ENCODE data around the gene BFSP2.
A peak's percentile ranks its signal among the peaks of the same experiment; 100 is the strongest.
"Not testable (repeated sequence)": the region's sequence is repeated elsewhere in the genome, so short reads cannot be mapped to it uniquely, and the experiment has no call there.

Gene BFSP2

GRCh38 chr3:133487920-133488540 lies 88.2 kb downstream of the BFSP2 start:
- DNase-seq: no peak

- DNase-seq: no peak
Observed at GRCh38 chr3:133488785-133489367, 89.0 kb downstream of the BFSP2 start.

- no peak for DNase-seq
Observed at GRCh38 chr3:133489466-133490085, 89.7 kb downstream of the BFSP2 start.

GRCh38 chr3:133490468-133491351 lies 90.9 kb downstream of the BFSP2 start:
- no peak for DNase-seq

GRCh38 chr3:133491481-133492059 lies 91.7 kb downstream of the BFSP2 start:
- DNase-seq: no peak

GRCh38 chr3:133492159-133492741 lies 92.4 kb downstream of the BFSP2 start:
- DNase-seq: no peak

- DNase-seq: peak in 1 of 2 experiments; percentile 26
Observed at GRCh38 chr3:133494469-133494868, 94.6 kb downstream of the BFSP2 start.

GRCh38 chr3:133502542-133502941 lies 102.7 kb downstream of the BFSP2 start:
- DNase-seq: not testable (repeated sequence)

GRCh38 chr3:133503409-133503808 lies 103.6 kb downstream of the BFSP2 start:
- DNase-seq: no peak

- no peak for DNase-seq
Observed at GRCh38 chr3:133504736-133505135, 104.9 kb downstream of the BFSP2 start.

GRCh38 chr3:133505813-133506212 lies 106.0 kb downstream of the BFSP2 start:
- DNase-seq: no peak

GRCh38 chr3:133506215-133506901 lies 106.5 kb downstream of the BFSP2 start:
- no peak for DNase-seq

GRCh38 chr3:133509488-133509887 lies 109.6 kb downstream of the BFSP2 start:
- no peak for DNase-seq

- no peak for DNase-seq
Observed at GRCh38 chr3:133512416-133513089, 112.7 kb downstream of the BFSP2 start.

- no peak for DNase-seq
Observed at GRCh38 chr3:133514418-133514817, 114.6 kb downstream of the BFSP2 start.

- no peak for DNase-seq
Observed at GRCh38 chr3:133515127-133515526, 115.3 kb downstream of the BFSP2 start.

- DNase-seq: no peak
Observed at GRCh38 chr3:133520286-133520685, 120.4 kb downstream of the BFSP2 start.

GRCh38 chr3:133520938-133521337 lies 121.1 kb downstream of the BFSP2 start:
- DNase-seq: not testable (repeated sequence)

- no peak for DNase-seq
Observed at GRCh38 chr3:133521946-133522345, 122.1 kb downstream of the BFSP2 start.

GRCh38 chr3:133523758-133524157 lies 123.9 kb downstream of the BFSP2 start:
- not testable (repeated sequence) for DNase-seq
